H1 (cell line): Measurements from ENCODE around the gene SH3BGRL3. TPM values are rescaled to one million over a fixed set of nuclear protein-coding genes. Genes with fewer than 3 reads are reported as not detected.

Experiments used
- CHD7 ChIP-seq: fragments of 300-600 bp; sonication (generic); IDR thresholded peaks from 2 replicates; pipeline ENCODE4 v1.7.1; 2012; ENCODE audit warnings: low read length, moderate library complexity, mild to moderate bottlenecking, inconsistent platforms; ENCODE audit not compliant: insufficient replicate concordance
- GABPA ChIP-seq: IDR thresholded peaks from 2 replicates; pipeline ENCODE4 v1.6.1; 2011; ENCODE audit warnings: mild to moderate bottlenecking, low read length, moderate library complexity, borderline replicate concordance; ENCODE audit not compliant: insufficient read depth
- TBP ChIP-seq: IDR thresholded peaks from 2 replicates; pipeline ENCODE4 v1.6.1; 2011; ENCODE audit warnings: low read depth, low read length, improper control_type of control experiment
- polyA plus RNA-seq, 7 experiments: library from polyadenylated mRNA; depleted of rRNA in 3 of 7; stranded (reverse) in 5 of 7; unstranded in 2 of 7; fragments of >200 nt in 5 of 7; fragments of 200-250 nt in 2 of 7; gene quantifications; 1 replicate in 5 of 7; 2 replicates in 1 of 7; 4 replicates in 1 of 7; pipeline versions ENCODE4 v1.2.1 to v1.2.3, GENCODE V29; 2011 to 2013; ENCODE audit warnings: missing spikeins in 2 of 7, mixed read lengths in 2 of 7
- total RNA-seq: library from RNA; stranded (reverse); fragmentation: NEBNext Ultra II Directional; extraction: Animal tissue kit (Norgen Biotek cat#: 25700); gene quantifications from 2 replicates; pipeline ENCODE4 v1.2.1, GENCODE V29; 2021

The SH3BGRL3 gene
- total and polyA plus RNA-seq, 2 of the 8 experiments (the other 6 are each of a cell fraction or from before 2014, with no cell fraction given) = 77.8 to 107 TPM

DNA sequence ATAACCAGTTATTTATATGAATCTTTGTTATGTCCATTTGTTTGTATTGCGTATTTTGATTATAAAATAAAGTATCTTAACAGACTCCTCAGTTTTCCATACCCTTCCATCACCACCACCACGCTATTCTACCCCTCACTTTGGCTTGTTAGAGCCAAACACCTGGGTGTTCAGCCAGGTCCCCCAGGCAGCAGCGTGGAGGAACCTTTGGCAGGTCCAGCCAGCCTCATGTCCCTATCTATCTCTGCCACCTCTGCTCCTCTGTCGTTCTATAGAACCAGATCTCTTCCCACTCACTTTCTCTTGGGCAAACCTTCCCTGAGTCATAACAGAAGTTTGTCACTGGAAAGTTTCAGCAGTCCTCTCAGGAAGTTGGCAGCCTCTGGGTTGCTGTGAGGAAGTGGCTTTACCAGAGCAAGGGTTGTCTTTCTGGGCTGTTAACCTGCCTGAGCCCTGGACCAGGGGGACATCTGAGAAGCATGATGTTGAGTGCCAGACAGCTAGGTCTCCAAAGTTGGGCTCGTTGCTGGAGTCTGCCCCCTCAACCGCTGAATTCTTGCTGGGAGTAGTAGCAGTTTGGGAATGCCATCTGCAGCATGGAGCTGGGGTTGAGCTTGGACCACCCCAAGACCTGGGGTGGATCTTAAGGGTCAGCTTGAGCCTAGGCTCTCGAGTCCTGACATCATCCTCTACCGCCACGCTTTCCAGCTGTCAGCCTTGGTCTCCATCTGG lies 996 bp upstream of the SH3BGRL3 start (continued):
- TF ChIP-seq TBP (no peak), CHD7 (no peak), GABPA (no peak)
